Measurements from ENCODE around the gene VWCE.

- TF ChIP-seq, protein P1, sequence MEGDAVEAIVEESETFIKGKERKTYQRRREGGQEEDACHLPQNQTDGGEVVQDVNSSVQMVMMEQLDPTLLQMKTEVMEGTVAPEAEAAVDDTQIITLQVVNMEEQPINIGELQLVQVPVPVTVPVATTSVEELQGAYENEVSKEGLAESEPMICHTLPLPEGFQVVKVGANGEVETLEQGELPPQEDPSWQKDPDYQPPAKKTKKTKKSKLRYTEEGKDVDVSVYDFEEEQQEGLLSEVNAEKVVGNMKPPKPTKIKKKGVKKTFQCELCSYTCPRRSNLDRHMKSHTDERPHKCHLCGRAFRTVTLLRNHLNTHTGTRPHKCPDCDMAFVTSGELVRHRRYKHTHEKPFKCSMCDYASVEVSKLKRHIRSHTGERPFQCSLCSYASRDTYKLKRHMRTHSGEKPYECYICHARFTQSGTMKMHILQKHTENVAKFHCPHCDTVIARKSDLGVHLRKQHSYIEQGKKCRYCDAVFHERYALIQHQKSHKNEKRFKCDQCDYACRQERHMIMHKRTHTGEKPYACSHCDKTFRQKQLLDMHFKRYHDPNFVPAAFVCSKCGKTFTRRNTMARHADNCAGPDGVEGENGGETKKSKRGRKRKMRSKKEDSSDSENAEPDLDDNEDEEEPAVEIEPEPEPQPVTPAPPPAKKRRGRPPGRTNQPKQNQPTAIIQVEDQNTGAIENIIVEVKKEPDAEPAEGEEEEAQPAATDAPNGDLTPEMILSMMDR (conservative IDR thresholded peaks at IDR 0.05; ENCODE audit: low read length): no peak
- TF ChIP-seq EZH2phosphoT487 (IDR thresholded peaks at IDR 0.05; ENCODE audit: borderline replicate concordance, low read depth, low read length): no peak
Measured at GRCh38 chr11:61342207-61342803, 47.2 kb upstream of the VWCE start.

Measured in OCI-LY7 (cell line).